GM21786 (cell line): ENCODE data around the gene FUCA2.
A peak's percentile ranks its signal among the peaks of the same experiment; 100 is the strongest.
"Not testable (repeated sequence)": the region's sequence is repeated elsewhere in the genome, so short reads cannot be mapped to it uniquely, and the experiment has no call there.

Source experiments
- ATAC-seq: cut with Tn5 transposase; IDR thresholded peaks from one replicate; pipeline ENCODE4 v1.9.1; 2021; ENCODE audit not compliant: unreplicated experiment

The FUCA2 gene

GRCh38 chr6:143505111-143505510, 6.4 kb downstream of the FUCA2 start:
- peak; percentile 44 for ATAC-seq

GRCh38 chr6:143504369-143504768, 7.2 kb downstream of the FUCA2 start:
- ATAC-seq, result no peak

- ATAC-seq, result no peak
Measured at GRCh38 chr6:143501851-143502250, 9.7 kb downstream of the FUCA2 start.

GRCh38 chr6:143498428-143498827, 13.1 kb downstream of the FUCA2 start:
- ATAC-seq, result no peak

GRCh38 chr6:143496974-143497373, 14.5 kb downstream of the FUCA2 start:
- ATAC-seq, result no peak

- no peak for ATAC-seq
Measured at GRCh38 chr6:143490775-143491174, 20.7 kb downstream of the FUCA2 start.

- no peak for ATAC-seq
Measured at GRCh38 chr6:143490244-143490643, 21.3 kb downstream of the FUCA2 start.

- ATAC-seq, result no peak
Measured at GRCh38 chr6:143486752-143487151, 24.8 kb downstream of the FUCA2 start.

- no peak for ATAC-seq
Measured at GRCh38 chr6:143485967-143486366, 25.6 kb downstream of the FUCA2 start.

GRCh38 chr6:143482593-143482992, 28.9 kb downstream of the FUCA2 start:
- ATAC-seq, result no peak

- no peak for ATAC-seq
Measured at GRCh38 chr6:143478479-143479062, 32.9 kb downstream of the FUCA2 start.

GRCh38 chr6:143476545-143476944, 35.0 kb downstream of the FUCA2 start:
- ATAC-seq, result no peak

- ATAC-seq, result no peak
Measured at GRCh38 chr6:143471822-143472221, 39.7 kb downstream of the FUCA2 start.

GRCh38 chr6:143468823-143469222, 42.7 kb downstream of the FUCA2 start:
- ATAC-seq, result not testable (repeated sequence)

GRCh38 chr6:143468026-143468425, 43.5 kb downstream of the FUCA2 start:
- no peak for ATAC-seq

- ATAC-seq, result no peak
Measured at GRCh38 chr6:143465546-143465945, 46.0 kb downstream of the FUCA2 start.

GRCh38 chr6:143457563-143458359, 53.8 kb downstream of the FUCA2 start:
- no peak for ATAC-seq

GRCh38 chr6:143451531-143451930, 60.0 kb downstream of the FUCA2 start:
- ATAC-seq, result no peak

GRCh38 chr6:143450453-143451371, 60.8 kb downstream of the FUCA2 start, which contains the start of the genes ADAT2 and PEX3:
TSS of gene ADAT2 (minus strand) at chr6:143450695. CDS start at chr6:143450658, 37 bp downstream.
TSS of gene PEX3 (plus strand) at chr6:143450805. CDS start at chr6:143451043, 238 bp downstream.
- peak; percentile 96 for ATAC-seq

- peak; percentile 3 for ATAC-seq
Measured at GRCh38 chr6:143449714-143450452, 61.6 kb downstream of the FUCA2 start.
